ENCODE data around the gene FRMD4A. TPM values are rescaled to one million over a fixed set of nuclear protein-coding genes. Genes with fewer than 3 reads are reported as not detected.

FRMD4A gene
- total RNA-seq, 2 experiments from 2014 or later: 0.82 to 0.94 TPM

DNA sequence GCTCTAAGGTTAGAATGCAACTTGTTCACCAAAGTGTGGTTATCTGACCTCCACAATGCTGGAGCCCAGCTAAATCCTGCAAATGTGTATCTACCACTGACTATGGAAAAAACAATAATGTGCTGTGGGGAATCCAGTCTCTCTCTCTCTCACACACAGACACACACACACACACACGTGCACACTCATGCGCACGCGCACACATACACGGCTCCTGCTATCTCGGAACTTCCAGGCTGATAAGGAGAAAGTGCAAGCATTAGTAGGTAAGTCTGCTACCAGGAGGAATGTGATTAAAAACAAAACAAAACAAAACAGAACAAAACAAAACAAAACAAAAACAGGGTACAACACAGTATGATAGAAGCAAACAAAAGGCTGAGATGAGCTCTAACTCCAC, 205.2 kb downstream of the FRMD4A start:
- H3K36me3 Mint-ChIP-seq (ENCODE audit: low read depth): no peaks in the 10 kb centered on the region
- no peak overlapping the region for H3K27ac Mint-ChIP-seq
- ATAC-seq (no peak), DNase-seq (no peak)
- no peaks in the 10 kb centered on the region for H3K4me1 Mint-ChIP-seq (ENCODE audit: low read depth)
- no peak overlapping the region for H3K4me3 Mint-ChIP-seq
- POLR2A ChIA-PET: no interaction called here
- H3K27me3 Mint-ChIP-seq (ENCODE audit: low read depth): no peaks in the 10 kb centered on the region
- H3K9me3 Mint-ChIP-seq (ENCODE audit: insufficient read depth): no peaks in the 10 kb centered on the region
- CTCF ChIA-PET: no interaction called here

DNA sequence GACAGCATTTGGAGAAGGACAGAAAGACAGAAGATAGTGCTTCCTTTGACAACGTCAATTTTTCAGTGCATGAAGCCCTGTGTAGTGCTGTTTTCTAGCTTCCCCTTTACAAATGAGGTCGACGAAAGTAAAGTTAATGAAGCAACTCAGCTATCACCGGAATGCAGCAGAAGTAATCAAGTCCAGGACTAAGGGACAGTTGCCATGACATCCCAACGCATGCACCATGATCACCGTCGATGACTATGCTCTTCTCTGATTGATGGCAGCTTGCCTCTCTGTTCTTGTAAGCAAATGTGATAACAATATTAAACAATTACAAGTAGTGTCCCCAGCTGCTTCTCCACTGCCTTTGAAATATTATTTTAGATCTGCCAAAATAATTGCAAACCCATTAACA, 205.8 kb downstream of the FRMD4A start:
- H3K27ac Mint-ChIP-seq: no peak overlapping the region
- no peaks in the 10 kb centered on the region for H3K4me1 Mint-ChIP-seq (ENCODE audit: low read depth)
- no peaks in the 10 kb centered on the region for H3K9me3 Mint-ChIP-seq (ENCODE audit: insufficient read depth)
- H3K27me3 Mint-ChIP-seq (ENCODE audit: low read depth): no peaks in the 10 kb centered on the region
- ATAC-seq (no peak), DNase-seq (no peak)
- ChIA-PET POLR2A (no interaction called here), CTCF (no interaction called here)
- no peak overlapping the region for H3K4me3 Mint-ChIP-seq
- H3K36me3 Mint-ChIP-seq (ENCODE audit: low read depth): no peaks in the 10 kb centered on the region

DNA sequence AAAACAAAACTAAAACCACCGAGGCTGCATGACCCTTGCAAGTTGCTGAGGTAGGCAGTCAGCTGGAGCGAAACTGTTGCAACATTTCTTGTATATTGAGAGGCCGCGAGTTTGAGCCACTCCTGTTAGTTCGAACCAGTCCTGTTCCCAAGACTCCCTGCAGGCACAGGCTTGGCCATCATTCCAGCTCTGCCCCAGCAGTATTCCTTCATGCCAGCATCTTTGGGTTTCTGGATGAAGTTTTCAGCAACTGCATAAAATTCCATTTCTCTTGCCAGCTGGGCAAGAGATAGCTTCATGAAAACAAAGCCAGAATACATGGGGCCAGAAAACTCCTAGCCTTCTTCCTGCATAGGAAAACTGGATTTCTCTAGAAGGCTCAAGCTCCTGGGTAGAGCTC, 207.6 kb downstream of the FRMD4A start:
- ATAC-seq: no peak
- DNase-seq: no peak
- Mint-ChIP-seq H3K9me3 (ENCODE audit: insufficient read depth) (no peaks in the 10 kb centered on the region), H3K27ac (no peak overlapping the region), H3K4me1 (ENCODE audit: low read depth) (no peaks in the 10 kb centered on the region), H3K4me3 (no peak overlapping the region), H3K27me3 (ENCODE audit: low read depth) (no peaks in the 10 kb centered on the region), H3K36me3 (ENCODE audit: low read depth) (no peaks in the 10 kb centered on the region)
- CTCF ChIA-PET: no interaction called here
- POLR2A ChIA-PET: no interaction called here

DNA sequence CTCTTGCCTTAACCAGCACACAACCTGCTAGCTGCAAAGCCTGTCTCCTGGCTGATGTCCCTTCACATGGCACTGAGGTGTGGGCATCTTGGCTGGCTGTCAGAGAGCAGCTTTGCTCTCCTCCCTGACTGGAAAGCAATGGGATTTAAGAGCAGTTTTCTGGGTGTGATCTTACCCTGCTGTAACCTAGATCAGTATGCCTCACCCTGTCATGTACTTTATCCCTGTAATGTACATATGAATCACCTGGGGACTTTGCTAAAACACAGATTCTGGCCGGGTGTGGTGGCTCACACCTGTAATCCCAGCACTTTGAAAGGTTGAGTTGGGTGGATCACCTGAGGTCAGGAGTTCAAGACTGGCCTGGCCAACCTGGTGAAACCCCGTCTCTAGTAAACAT, 209.9 kb downstream of the FRMD4A start:
- POLR2A ChIA-PET: no interaction called here
- no peaks in the 10 kb centered on the region for H3K4me1 Mint-ChIP-seq (ENCODE audit: low read depth)
- H3K27ac Mint-ChIP-seq: no peak overlapping the region
- H3K27me3 Mint-ChIP-seq (ENCODE audit: low read depth): no peaks in the 10 kb centered on the region
- DNase-seq (no peak), ATAC-seq (no peak)
- H3K36me3 Mint-ChIP-seq (ENCODE audit: low read depth): no peaks in the 10 kb centered on the region
- no peak overlapping the region for H3K4me3 Mint-ChIP-seq
- CTCF ChIA-PET: no interaction called here
- no peaks in the 10 kb centered on the region for H3K9me3 Mint-ChIP-seq (ENCODE audit: insufficient read depth)

DNA sequence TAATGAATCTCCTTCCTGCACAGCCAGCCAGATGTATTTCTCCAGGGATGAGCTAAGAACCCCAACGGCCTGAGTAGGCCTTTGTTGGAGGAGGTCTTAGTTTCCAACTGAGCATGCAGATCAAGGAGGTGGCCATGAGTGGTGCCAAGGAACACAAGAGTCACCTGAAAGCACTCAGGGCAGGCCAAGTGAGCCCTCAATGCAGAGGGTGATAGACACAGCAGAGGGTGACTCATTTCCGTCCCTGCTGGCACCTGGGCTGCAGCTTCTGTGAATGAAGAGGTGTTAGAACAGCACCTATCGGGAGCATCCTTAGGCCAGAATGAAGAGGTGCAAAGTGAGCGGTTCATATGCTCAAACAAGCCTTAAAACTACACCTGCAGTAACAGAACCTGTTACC, 211.8 kb downstream of the FRMD4A start:
- no peaks in the 10 kb centered on the region for H3K4me1 Mint-ChIP-seq (ENCODE audit: low read depth)
- H3K4me3 Mint-ChIP-seq: no peak overlapping the region
- no peak overlapping the region for H3K27ac Mint-ChIP-seq
- H3K9me3 Mint-ChIP-seq (ENCODE audit: insufficient read depth): no peaks in the 10 kb centered on the region
- H3K27me3 Mint-ChIP-seq (ENCODE audit: low read depth): no peaks in the 10 kb centered on the region
- no peak for DNase-seq
- no peak for ATAC-seq
- H3K36me3 Mint-ChIP-seq (ENCODE audit: low read depth): no peaks in the 10 kb centered on the region
- ChIA-PET CTCF (no interaction called here), POLR2A (no interaction called here)

DNA sequence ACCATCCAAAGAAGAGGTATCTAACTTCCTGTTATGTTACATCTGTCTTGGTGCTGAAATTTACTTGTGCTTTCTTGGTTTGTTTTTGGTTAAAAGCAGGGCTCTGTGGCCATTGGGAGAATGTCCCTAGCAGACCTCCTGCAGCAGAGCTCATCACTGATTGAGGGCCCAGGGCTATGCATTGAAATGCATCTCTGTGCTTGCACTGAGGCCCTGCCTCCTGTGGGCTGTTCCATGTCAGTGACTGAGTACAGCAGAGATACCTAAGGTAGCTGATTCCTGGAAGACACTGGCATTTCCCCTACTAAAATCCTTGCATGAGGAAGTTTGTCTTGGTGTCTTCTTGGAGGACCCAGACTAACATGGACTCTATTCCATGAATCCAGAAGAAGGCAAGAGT, 213.9 kb downstream of the FRMD4A start:
- no peaks in the 10 kb centered on the region for H3K36me3 Mint-ChIP-seq (ENCODE audit: low read depth)
- DNase-seq: no peak
- H3K9me3 Mint-ChIP-seq (ENCODE audit: insufficient read depth): no peaks in the 10 kb centered on the region
- no peak overlapping the region for H3K27ac Mint-ChIP-seq
- ChIA-PET CTCF (interaction anchor here (1.3 kb wide), 1 partner anchor 25 kb away, joined by 4 read pairs; no protein-coding TSS in a partner anchor), POLR2A (no interaction called here)
- no peak for ATAC-seq
- H3K27me3 Mint-ChIP-seq (ENCODE audit: low read depth): no peaks in the 10 kb centered on the region
- no peak overlapping the region for H3K4me3 Mint-ChIP-seq
- H3K4me1 Mint-ChIP-seq (ENCODE audit: low read depth): no peaks in the 10 kb centered on the region

DNA sequence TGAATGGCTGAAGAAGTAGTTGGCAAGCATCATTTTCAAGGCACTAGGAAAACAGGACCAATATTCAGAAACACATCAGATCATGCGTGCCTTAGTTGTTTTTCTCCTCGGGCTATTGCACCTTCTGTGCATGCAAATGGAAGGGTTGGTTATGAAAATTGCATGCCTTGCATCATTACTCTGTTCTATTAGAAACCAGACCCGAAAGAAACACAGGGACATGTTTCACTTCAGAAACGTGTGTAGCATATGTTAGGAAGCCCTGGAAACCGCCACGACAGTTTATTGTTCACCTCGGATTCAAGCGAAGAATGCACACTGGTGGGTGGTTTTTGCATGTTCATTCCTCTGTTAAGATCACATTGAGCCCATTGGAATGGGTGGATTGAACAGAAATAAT, 214.7 kb downstream of the FRMD4A start:
- CTCF ChIA-PET: interaction anchor here (1.3 kb wide), 1 partner anchor 26 kb away, joined by 4 read pairs; no protein-coding TSS in a partner anchor
- H3K27me3 Mint-ChIP-seq (ENCODE audit: low read depth): no peaks in the 10 kb centered on the region
- H3K36me3 Mint-ChIP-seq (ENCODE audit: low read depth): no peaks in the 10 kb centered on the region
- POLR2A ChIA-PET: no interaction called here
- no peak for DNase-seq
- no peak overlapping the region for H3K27ac Mint-ChIP-seq
- no peak for ATAC-seq
- no peaks in the 10 kb centered on the region for H3K4me1 Mint-ChIP-seq (ENCODE audit: low read depth)
- no peak overlapping the region for H3K4me3 Mint-ChIP-seq
- H3K9me3 Mint-ChIP-seq (ENCODE audit: insufficient read depth): no peaks in the 10 kb centered on the region

DNA sequence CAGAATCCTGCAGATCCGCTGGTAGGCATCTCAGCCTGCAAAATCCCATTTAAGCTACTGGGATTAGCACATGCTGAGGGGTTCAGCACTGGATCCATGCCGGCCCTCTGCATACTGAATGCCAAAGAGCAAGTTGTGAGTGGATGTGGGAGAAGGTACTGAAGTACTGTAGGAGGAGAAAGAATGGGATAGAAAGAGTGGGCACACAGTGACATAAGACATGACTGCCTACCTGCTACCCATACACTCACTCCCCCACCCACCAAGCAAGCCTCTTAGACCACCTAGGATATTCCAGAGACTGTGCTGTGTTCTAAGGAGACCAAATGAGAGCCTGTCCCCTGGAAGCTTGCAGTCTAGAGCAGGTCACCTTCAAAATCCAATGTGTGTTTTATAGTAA, 215.9 kb downstream of the FRMD4A start:
- no peak overlapping the region for H3K27ac Mint-ChIP-seq
- ATAC-seq: no peak
- H3K27me3 Mint-ChIP-seq (ENCODE audit: low read depth): no peaks in the 10 kb centered on the region
- no peak overlapping the region for H3K4me3 Mint-ChIP-seq
- H3K4me1 Mint-ChIP-seq (ENCODE audit: low read depth): no peaks in the 10 kb centered on the region
- ChIA-PET POLR2A (no interaction called here), CTCF (no interaction called here)
- no peak for DNase-seq
- H3K36me3 Mint-ChIP-seq (ENCODE audit: low read depth): no peaks in the 10 kb centered on the region
- H3K9me3 Mint-ChIP-seq (ENCODE audit: insufficient read depth): no peaks in the 10 kb centered on the region

DNA sequence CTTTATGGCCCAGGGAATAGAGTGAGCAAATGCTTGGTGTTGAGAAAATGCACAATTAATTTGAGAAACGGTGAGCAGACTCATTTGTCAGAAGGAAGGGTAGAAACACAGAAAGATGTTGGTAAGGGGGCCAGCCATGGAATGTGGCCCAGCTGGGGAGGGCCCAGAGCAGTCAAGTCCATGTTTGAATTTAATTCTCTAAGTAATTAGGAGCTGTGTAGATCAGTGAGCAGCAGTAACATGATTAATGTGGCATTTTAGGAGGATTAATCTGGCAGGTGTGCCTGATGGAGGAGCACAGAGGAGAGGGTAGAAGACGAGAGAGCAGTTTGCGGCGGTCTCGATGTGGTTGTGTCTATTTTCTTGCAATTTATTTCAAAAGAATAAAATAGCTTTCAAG, 218.7 kb downstream of the FRMD4A start:
- Mint-ChIP-seq H3K9me3 (ENCODE audit: insufficient read depth) (no peaks in the 10 kb centered on the region), H3K36me3 (ENCODE audit: low read depth) (no peaks in the 10 kb centered on the region), H3K27me3 (ENCODE audit: low read depth) (peaks cover 9% of the 10 kb centered on the region), H3K27ac (no peak overlapping the region), H3K4me3 (no peak overlapping the region), H3K4me1 (ENCODE audit: low read depth) (no peaks in the 10 kb centered on the region)
- ChIA-PET CTCF (no interaction called here), POLR2A (no interaction called here)
- DNase-seq (no peak), ATAC-seq (no peak)

DNA sequence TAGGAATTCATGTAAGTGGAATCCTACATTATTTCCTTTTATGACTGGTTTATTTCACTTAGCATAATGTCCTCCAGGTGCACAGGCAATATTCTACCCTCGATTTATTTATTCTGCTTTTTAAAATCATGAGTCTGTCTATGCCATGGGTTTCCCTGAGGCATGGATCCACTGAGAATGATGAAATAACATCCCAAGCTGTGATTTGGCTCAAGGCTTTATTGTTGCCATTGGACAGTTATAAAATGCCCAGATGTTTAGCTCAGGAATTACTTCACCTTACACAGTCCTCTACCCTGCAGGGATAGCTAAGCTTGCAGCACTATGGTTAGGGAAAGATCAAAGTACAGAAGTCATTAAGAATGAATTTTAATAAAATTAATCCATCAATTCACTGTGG, 219.5 kb downstream of the FRMD4A start:
- H3K9me3 Mint-ChIP-seq (ENCODE audit: insufficient read depth): peaks cover 1% of the 10 kb centered on the region
- ATAC-seq (no peak), DNase-seq (no peak)
- H3K27me3 Mint-ChIP-seq (ENCODE audit: low read depth): peaks cover 9% of the 10 kb centered on the region
- ChIA-PET CTCF (no interaction called here), POLR2A (no interaction called here)
- H3K4me3 Mint-ChIP-seq: no peak overlapping the region
- no peaks in the 10 kb centered on the region for H3K36me3 Mint-ChIP-seq (ENCODE audit: low read depth)
- H3K4me1 Mint-ChIP-seq (ENCODE audit: low read depth): no peaks in the 10 kb centered on the region
- H3K27ac Mint-ChIP-seq: no peak overlapping the region

DNA sequence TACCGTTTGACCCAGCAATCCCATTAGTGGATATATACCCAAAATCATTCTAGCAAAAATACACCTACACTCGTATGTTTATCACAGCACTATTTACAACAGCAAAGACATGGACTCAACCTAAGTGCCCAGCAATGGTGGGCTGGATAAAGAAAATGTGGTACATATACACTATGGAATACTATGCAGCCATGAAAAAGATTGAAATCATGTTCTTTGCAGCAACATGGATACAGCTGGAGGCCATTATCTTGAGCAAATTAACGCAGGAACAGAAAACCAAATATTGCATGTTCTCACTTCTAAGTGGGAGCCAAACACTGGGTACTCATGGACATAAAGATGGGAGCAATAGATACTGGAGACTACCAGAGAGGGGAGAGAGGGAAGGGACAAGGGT, 223.9 kb downstream of the FRMD4A start:
- peaks cover 9% of the 10 kb centered on the region for H3K27me3 Mint-ChIP-seq (ENCODE audit: low read depth)
- CTCF ChIA-PET: no interaction called here
- POLR2A ChIA-PET: no interaction called here
- no peaks in the 10 kb centered on the region for H3K36me3 Mint-ChIP-seq (ENCODE audit: low read depth)
- H3K4me3 Mint-ChIP-seq: no peak overlapping the region
- no peaks in the 10 kb centered on the region for H3K4me1 Mint-ChIP-seq (ENCODE audit: low read depth)
- no peak overlapping the region for H3K27ac Mint-ChIP-seq
- DNase-seq (no peak), ATAC-seq (no peak)
- peaks cover 4% of the 10 kb centered on the region for H3K9me3 Mint-ChIP-seq (ENCODE audit: insufficient read depth)

DNA sequence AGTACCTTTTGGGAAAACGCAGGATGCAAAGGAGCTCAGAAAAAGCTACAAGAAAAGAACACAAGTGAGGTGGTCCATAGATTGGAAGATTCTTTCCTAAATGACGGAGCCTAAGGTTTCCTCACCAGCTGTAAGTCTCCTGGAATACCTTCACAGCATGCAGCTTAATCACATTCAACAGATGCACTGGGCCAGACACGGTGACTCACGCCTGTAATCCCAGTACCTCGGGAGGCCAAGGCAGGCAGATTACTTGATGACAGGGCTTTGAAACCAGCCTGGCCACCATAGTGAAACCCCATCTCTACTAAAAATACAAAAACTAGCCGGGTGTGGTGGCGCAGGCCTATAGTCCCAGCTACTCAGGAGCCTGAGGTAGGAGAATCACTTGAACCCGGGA, 228.7 kb downstream of the FRMD4A start:
- DNase-seq (no peak), ATAC-seq (no peak)
- POLR2A ChIA-PET: no interaction called here
- H3K27ac Mint-ChIP-seq: no peak overlapping the region
- H3K36me3 Mint-ChIP-seq (ENCODE audit: low read depth): no peaks in the 10 kb centered on the region
- H3K27me3 Mint-ChIP-seq (ENCODE audit: low read depth): no peaks in the 10 kb centered on the region
- CTCF ChIA-PET: no interaction called here
- peaks cover 4% of the 10 kb centered on the region for H3K9me3 Mint-ChIP-seq (ENCODE audit: insufficient read depth)
- H3K4me1 Mint-ChIP-seq (ENCODE audit: low read depth): no peaks in the 10 kb centered on the region
- no peak overlapping the region for H3K4me3 Mint-ChIP-seq

DNA sequence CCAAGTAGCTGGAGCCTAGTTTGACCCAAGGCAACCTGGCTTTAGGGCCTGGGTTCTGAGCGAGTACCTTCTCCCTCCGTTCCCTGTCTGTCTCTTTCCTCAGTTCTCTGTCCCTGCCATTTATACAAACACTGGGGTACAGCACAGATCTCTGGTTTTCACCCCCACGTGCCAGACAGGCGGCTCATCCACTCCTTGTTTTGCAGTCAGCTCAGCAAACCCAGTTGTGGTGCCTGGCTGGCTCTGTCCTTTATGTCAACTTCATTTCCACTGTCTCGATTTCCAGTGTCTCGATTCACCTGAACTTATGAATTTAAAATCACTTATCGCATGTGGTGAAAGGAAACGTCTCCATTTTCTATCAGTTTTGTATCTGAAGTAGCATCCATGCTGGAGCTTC, 230.8 kb downstream of the FRMD4A start:
- Mint-ChIP-seq H3K27ac (no peak overlapping the region), H3K9me3 (ENCODE audit: insufficient read depth) (no peaks in the 10 kb centered on the region), H3K4me1 (ENCODE audit: low read depth) (no peaks in the 10 kb centered on the region), H3K36me3 (ENCODE audit: low read depth) (no peaks in the 10 kb centered on the region), H3K27me3 (ENCODE audit: low read depth) (no peaks in the 10 kb centered on the region), H3K4me3 (no peak overlapping the region)
- ATAC-seq (no peak), DNase-seq (no peak)
- CTCF ChIA-PET: interaction anchor here (0.9 kb wide), 1 partner anchor 85 kb away, joined by 3 read pairs; no protein-coding TSS in a partner anchor
- POLR2A ChIA-PET: no interaction called here

Data from activated CD8-positive, alpha-beta T cell treated with anti-CD3 and anti-CD28 coated beads, Interleukin-2, amount 10 ng/mL, durations not matched to agents 7 days and 5 days (primary cell).